ENCODE data around the gene SYCP2. TPM values are rescaled to one million over a fixed set of nuclear protein-coding genes. Genes with fewer than 3 reads are reported as not detected.
"Not testable (repeated sequence)": the region's sequence is repeated elsewhere in the genome, so short reads cannot be mapped to it uniquely, and the experiment has no call there.

The SYCP2 gene
- total RNA-seq, 1 donor from 2014 or later = 2.2 TPM

DNA sequence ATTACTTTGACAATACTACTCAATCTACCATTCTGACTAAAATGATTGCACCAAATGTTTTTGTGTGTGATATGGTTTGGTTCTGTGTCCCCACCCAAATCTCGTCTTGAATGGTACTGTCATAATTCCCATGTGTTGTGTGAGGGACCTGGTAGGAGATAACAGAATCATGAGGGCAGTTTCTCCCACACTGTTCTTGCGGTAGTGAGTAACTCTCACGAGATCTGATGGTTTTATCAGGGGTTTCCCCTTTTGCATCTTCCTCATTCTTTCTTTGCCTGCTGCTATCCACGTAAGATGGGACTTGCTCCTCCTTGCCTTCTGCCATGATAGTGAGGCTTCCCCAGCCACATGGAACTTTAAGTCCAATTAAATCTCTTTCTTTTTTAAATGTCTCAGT, 20.8 kb downstream of the SYCP2 start:
- DNase-seq (ENCODE audit: low spot score) = no peak

DNA sequence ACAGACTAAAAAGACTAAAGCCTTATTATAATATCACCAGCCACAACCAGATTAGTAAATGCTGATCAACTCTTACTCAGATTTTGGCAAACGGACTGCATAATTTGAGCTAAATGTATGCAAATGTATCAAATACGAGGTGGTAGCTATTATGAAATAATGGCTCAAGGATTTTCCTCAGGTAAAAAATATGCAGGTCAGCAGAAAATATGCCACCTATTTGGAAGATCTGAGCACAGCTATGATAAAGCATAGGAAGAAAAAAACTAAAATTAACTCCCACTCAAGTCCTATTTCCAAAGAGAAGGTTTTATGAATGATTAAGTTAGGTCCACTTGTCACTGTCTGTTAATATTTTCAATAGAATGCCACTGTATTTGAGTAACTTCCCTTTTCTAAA, 22.4 kb downstream of the SYCP2 start:
- no peak for DNase-seq (ENCODE audit: low spot score)

DNA sequence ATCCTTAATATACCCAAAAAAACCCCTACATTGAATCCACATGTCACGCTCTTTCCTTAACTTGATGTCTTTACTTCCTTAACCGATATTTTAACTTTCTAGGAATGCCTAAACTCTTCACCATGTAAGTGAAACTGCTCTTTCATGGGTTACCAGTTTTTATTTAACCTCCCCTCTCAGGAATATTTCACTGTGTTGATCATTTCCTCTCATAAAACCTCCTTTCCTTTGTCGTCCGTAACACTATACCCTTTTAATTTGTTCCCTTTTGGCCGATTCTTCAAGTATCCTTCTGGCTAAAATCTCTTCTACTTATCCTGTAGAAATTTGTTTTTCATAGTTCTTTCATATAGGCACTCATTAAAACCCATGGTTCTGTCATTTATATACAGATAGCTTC, 24.6 kb downstream of the SYCP2 start:
- no peak for DNase-seq (ENCODE audit: low spot score)

DNA sequence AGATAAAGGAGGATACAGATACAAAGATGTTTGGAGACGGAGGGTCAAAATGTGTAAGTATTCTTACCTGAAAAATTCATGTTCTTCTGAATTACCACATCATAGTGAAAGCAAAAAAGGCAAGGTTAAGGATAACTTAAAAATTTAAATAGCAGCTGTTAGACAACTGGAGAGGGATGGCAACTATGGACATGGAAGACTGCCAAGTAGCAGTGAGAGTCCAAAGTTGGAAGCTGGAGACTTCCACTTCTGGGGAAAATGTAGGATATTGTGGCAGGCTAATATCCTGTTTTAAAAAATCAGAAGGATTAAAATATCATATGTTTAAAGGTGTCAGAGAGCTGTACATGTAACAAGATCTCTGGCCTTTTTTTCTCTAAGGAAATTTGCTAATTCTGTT, 29.8 kb downstream of the SYCP2 start:
- DNase-seq (ENCODE audit: low spot score) = no peak

DNA sequence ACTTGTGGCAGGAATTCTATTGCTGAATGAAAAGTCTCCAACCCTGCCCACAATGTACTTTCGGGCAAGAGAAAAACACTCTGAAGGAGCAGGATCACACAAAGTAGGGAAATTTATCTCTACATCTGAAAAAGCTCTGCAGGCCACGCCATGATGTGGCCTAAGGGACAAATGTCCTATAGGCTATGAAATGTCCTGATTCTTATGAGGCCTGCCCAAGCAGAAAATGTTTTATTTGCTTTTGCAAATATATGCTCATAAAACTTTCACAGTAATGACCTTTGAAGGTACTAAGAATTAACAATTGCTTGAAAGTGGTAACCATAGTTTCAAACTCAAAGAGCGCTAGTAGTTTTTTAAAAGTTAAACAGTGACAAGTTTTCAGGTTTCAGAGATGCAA, 31.0 kb downstream of the SYCP2 start:
- no peak for DNase-seq (ENCODE audit: low spot score)

DNA sequence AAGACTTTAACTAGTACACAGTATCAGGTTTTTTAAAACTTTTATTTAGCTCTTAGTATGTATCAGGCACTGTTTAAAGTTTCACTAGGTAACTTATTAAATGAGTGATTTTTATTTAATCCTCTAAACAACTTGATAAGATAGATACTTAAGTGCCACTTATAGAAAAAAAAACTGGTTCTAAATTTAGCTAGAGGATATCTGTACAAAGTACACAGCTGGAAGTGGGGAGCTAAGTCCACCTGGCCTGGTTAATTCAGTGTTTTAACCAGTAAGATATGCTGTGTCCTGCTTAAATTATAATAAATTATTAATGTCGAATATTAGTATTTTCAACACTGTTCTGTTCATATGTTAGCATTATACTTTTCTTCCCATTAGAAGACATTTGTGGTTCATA, 37.5 kb downstream of the SYCP2 start:
- DNase-seq (ENCODE audit: low spot score) = no peak

DNA sequence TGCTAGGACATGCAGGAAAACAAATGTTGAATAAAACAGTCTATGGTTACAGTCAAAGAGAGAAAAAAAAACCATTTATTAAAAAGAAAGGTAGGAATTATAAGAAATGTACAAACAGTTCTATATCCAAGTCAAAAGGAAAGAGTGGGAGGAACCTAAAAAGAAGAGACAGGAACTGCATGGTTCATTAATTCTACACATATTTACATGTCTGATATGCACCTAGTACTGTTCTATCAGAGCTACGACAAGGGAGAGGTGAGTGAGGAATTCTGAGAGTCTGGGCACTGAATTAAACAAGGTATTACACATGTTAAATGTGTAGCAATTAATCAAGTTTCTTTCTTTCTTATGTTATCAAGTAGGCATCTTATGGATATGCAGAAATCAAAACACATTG, 41.9 kb downstream of the SYCP2 start:
- DNase-seq (ENCODE audit: low spot score) = no peak

DNA sequence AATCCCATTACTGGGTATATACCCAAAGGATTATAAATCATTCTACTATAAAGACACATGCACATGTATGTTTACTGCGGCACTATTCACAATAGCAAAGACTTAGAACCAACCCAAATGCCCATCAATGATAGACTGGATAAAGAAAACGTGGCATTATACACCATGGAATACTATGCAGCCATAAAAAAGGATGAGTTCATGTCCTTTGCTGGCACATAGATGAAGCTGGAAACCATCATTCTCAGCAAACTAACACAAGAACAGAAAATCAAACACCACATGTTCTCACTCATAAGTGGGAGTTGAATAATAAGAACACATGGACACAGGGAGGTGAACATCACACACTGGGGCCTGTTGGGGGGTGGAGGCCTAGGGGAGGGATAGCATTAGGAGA, 43.4 kb downstream of the SYCP2 start:
- not testable (repeated sequence) for DNase-seq (ENCODE audit: low spot score)

DNA sequence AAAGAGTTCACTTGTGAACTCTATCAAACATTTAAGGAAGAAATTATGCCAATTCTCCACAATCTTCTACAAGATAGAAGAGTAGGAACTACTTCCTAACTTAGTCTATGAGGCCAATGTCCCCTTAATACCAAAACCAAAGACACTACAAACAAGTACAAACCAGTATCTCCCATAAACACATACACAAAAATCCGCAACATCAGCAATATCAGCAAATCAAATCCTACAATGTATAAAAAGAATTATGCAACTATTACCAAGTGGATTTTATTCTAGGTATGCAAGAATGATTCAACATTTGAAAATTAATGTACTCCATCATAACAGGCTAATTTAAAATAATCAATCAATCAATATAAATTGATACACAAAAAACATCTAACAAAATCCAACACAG, 45.4 kb downstream of the SYCP2 start:
- no peak for DNase-seq (ENCODE audit: low spot score)

DNA sequence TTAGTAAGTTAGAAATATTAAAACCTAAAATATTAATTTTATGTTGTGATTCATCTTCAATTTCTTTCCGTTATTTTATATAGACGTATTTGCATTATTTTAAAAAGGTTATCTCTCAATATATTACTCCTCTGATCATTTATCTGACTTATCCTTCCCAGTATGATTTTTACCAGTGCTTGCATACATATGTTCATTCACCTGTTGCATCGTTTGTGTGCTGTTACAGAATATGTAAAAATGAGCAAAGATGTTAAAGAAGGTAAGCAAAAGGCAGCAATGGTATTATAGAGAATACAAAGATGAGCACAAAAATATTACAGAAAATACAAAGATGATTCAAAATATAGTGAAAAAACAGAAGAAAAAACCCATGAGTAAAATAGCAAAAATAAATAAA, 48.9 kb downstream of the SYCP2 start:
- DNase-seq (ENCODE audit: low spot score) = no peak

DNA sequence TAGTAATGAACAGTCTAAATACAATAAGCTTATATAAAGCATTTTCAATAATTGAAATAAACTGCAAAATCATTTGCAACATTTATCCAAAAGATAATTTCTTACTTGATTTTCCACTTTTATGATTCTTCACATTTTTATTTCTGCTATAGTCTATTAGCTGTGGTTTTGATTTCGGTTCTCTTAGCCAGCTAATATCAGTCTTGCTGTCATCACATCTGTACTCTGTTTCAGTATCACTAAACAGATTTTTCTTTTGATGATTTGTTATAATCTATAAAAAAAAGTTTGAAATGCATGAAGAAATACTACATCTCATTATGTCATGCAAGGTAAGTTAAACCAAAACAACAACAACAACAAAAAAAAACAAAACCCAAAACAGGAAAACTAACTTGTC, 53.2 kb downstream of the SYCP2 start:
- DNase-seq (ENCODE audit: low spot score) = no peak

DNA sequence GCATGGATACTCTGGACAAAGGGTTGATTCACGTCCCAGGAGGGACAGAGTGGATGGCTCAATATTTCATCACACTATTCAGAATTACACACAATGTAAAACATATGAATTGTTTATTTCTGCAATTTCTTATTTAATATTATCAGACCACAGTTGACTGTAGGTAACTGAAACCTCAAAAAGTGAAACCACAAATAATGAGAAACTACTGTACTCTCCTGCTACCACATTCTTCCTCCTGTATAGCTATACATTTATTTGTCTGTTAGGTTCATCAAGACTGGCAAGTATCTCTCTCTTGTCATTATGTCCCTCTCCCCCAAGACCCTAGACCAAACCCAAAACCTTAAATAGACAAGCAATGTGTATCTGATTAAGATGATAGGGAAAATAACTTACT, 60.0 kb downstream of the SYCP2 start:
- DNase-seq (ENCODE audit: low spot score) = no peak

DNA sequence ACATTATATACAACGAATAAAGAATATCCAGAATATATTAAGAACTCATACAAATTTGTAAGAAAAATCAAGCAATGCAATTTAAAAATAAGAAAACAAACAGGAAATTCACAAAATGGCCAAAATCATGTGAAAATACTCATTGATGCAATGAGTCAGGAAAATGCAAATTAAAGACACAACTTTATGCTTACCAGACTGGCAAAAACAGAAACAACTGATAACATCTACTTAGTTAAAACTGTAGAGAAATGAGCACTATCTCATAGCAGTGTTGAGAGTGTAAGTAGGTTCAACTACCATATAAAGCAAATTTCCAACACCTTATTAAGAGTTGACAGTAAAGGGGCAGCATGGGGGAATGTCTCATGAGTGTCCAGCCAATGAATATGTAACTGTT, 62.3 kb downstream of the SYCP2 start:
- no peak for DNase-seq (ENCODE audit: low spot score)

DNA sequence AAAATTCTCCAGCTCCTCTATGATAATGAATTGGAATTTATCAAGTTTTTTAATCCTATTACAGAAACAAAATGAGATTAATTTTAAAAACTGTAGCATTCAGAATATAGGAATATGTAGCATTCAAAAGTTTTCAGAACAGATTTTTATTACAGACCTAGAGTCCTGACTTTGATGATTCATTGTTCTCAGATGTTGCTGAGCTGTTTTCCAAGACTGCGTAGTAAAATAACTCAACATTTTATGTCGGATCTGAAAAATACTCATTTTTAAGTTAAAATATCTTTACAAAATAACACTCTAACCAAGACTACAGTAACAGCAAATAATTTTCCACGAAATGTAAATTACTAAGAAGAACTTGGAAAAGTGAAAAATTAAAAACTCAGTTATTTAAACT, 67.1 kb downstream of the SYCP2 start:
- no peak for DNase-seq (ENCODE audit: low spot score)

DNA sequence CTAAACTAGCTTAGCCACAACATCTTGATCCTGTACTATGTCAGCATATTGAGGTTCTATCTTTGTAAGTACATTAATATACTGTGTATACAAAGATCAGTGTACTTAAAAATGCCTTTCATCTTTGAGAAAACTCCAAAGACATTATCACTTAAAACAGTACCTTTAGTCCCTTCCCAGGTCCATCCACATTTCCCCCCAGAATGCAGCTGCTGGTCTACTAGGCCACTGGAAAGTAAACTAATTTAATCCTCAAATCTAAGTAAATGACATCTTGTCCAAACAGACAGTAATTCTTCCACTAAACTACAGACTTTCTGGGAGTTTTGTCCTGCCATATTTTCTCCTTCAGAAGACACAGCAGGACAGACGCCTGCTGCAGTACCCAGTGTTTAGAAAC, 68.7 kb downstream of the SYCP2 start:
- no peak for DNase-seq (ENCODE audit: low spot score)

DNA sequence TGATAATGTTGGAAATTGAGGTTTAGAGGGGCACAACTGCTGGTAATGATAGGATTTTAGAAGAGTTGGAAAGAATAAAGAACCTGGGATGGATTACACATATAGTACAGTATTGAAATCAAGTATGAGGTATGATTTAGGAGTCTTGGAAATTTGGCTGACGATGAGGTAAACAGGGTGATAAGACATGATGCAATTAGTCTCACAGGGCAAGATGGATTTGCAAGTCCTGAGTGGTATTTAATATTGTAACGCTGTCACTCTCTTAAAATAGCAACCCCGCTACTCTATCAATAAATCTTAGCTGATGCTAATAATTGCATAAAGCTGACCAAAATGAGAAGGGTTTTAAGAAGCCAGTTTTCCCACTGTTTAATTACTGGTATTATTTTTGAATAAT, 70.4 kb downstream of the SYCP2 start:
- DNase-seq (ENCODE audit: low spot score) = no peak

DNA sequence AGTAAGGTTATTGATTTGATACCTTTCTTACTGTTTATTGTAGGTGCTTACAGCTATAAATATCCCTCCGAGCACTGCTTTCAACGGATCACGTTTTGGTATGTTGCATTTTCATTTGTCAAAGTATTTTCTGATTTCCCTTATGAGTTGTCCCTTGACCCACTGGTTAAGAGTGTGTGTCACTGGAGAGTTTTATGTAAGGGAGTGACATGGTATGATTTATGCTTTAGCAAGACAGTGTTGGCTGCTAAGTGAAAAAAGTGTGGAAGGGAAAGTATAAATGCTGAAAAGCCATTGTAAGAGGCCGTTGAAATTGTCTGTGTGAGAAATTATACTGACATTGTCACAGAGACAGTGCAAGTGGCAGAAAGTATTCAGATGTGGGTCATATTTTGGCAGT, 72.0 kb downstream of the SYCP2 start:
- DNase-seq (ENCODE audit: low spot score) = no peak

DNA sequence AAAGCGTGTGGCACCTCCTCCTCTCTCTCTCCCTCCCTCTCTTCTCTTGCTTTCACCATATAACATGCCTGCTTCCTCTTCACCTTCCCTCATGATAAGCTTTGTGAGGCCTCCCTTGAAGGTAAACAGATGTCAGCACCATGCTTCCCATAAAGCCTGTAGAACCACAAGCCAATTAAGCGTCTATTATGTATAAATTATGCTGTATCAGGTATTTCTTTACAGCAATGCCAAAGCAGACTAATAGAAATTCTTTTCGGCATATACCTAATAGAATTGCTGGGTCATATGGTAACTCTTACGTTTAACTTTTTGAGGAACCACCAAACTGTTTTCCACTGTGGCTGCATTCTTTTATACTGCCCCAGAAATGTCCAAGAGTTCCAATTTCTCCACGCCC, 75.0 kb downstream of the SYCP2 start:
- DNase-seq (ENCODE audit: low spot score) = no peak

DNA sequence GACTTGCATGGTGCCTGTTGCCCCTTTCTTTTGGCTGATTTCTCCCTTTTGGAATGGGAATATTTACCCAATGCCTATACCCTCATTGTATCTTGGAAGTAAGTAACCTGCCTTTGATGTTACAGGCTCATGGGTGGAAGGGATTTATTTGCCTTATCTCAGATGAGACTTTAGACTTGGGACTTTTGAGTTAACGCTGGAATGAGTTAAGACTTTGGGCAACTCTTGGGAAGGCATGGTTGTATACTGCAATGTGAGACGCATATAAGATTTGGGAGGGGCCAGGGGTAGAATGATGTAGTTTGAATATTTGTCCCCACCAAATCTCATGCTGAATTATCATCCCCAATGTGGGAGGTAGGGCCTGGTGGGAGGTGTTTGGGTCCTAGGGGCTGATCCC, 75.5 kb downstream of the SYCP2 start:
- no peak for DNase-seq (ENCODE audit: low spot score)

DNA sequence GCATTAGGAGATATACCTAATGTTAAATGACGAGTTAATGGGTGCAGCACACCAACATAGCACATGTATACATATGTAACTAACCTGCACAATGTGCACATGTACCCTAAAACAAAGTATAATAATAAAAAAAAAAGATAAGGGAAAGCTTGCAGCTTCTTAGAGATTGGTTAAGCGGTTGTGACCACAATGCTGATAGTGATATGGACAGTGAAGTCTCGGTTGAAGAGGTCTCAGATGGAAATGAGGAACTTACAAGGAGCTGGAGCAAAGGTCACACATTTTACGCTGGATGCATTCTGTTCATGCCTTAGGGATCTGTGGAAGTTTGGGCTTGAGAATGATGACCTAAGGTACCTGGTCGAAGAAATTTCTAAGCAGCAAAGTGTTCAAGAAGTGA, 76.5 kb downstream of the SYCP2 start:
- not testable (repeated sequence) for DNase-seq (ENCODE audit: low spot score)

DNA sequence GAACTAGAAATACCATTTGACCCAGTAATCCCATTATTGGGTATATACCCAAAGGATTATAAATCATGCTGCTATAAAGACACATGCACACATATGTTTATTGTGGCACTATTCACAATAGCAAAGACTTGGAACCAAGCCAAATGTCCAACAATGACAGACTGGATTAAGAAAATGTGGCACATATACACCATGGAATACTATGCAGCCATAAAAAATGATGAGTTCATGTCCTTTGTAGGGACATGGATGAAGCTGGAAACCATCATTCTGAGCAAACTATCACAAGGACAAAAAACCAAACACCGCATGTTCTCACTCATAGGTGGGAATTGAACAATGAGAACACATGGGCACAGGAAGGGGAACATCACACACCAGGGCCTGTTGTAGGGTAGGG, 76.9 kb downstream of the SYCP2 start:
- DNase-seq (ENCODE audit: low spot score) = not testable (repeated sequence)

DNA sequence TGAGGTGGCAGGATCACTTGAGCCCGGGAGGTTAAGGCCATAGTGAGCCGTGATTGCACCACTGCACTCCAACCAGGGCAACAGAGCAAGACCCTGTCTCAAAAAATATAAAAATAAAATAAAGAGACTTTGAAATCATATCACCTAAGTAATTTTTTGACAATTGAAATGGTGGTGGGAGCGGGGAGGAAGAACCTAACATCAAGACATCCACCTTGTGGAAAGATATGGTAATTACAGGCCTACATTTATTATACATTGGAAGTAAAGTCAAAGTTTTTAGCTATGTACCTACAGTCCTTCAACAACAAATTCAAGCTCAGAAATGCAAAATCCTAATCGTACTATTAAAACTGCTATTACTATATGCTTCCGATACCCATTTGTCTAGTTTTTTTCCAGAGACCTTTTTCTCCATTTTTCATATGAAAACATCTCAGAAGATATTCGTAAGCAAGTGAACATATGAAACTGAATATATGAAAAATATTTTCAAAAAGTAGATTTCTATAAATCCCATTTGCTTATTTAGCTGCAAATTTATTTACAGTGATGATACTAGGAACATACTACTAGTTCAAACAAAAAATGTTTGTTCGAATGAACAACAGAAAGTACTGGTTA, 83.3 kb downstream of the SYCP2 start:
- no peak for DNase-seq (ENCODE audit: low spot score)

DNA sequence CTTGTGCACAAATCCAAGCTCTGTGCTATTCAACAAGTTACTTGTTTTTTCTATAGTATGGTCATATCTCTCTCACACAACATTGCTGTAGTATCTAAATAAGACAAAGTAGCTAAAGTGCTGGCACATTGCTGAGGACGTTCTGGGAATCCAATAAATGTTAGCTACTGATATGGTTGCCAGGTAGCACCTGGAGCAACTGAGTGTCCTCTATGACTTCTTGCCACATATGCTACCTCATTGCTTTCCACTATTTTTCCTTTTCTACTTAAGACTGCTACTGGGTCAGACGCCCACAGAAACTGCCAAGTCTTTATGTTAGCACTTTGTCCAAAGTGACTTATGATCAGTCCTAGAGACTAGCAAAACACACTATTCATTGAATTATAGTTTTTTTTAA, 85.3 kb downstream of the SYCP2 start:
- no peak for DNase-seq (ENCODE audit: low spot score)

DNA sequence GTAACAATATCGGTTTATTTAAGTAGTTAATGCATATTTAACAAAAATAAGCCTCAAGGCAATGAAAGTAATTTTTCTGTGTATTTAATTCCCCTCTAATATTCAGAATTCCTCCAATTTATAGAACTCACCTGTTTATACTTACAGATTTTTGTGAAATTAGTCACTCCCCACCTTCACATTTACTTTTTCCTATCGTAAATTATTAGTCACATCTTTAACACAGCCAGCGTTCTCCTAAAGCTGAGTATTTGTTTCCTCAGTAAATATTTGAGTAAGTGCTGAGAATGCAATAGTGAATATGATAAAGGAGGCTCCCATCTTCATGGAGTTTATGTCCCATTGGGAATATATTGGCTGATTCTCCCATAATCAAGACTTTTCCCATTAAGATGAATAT, 88.0 kb downstream of the SYCP2 start:
- no peak for DNase-seq (ENCODE audit: low spot score)
